Endodermal cell (in vitro differentiated cells): ENCODE measurements around the gene ZNF808. TPM values are rescaled to one million over a fixed set of nuclear protein-coding genes. Genes with fewer than 3 reads are reported as not detected.
A peak's percentile ranks its signal among the peaks of the same experiment; 100 is the strongest.
"Not testable (repeated sequence)": the region's sequence is repeated elsewhere in the genome, so short reads cannot be mapped to it uniquely, and the experiment has no call there.

Experiments used
- DNase-seq: peaks from one replicate; pipeline ENCODE4 v3.0.0-alpha.2; 2017
- H3K27ac ChIP-seq: 2 replicates; pipeline ENCODE4 v1.5.1; 2013; ENCODE audit warnings: mild to moderate bottlenecking, low read depth, low read length, moderate library complexity
- H3K27me3 ChIP-seq: 2 replicates; pipeline ENCODE4 v1.6.1; 2013; ENCODE audit warnings: mild to moderate bottlenecking, low read length, moderate library complexity; ENCODE audit not compliant: insufficient read depth, control insufficient read depth, poor library complexity, severe bottlenecking
- H3K36me3 ChIP-seq: 2 replicates; pipeline ENCODE4 v1.7.0; 2013; ENCODE audit warnings: mild to moderate bottlenecking, low read length, moderate library complexity; ENCODE audit not compliant: control insufficient read depth, insufficient read depth
- H3K4me1 ChIP-seq: one replicate; pipeline ENCODE4 v1.7.0; 2013; ENCODE audit warnings: low read length; ENCODE audit not compliant: control insufficient read depth, insufficient read depth
- H3K4me3 ChIP-seq: 2 replicates; pipeline ENCODE4 v1.5.1; 2013; ENCODE audit warnings: mild to moderate bottlenecking, low read length, moderate library complexity
- H3K9ac ChIP-seq: 2 replicates; pipeline ENCODE4 v1.6.1; 2013; ENCODE audit warnings: mild to moderate bottlenecking, low read length, moderate library complexity; ENCODE audit not compliant: poor library complexity, severe bottlenecking; ENCODE audit errors: extremely low read depth
- H3K9me3 ChIP-seq: 2 replicates; pipeline ENCODE4 v1.6.1; 2013; ENCODE audit warnings: mild to moderate bottlenecking, low read length, moderate library complexity; ENCODE audit not compliant: control insufficient read depth
- H3K27ac Mint-ChIP-seq: 2 replicates; pipeline ENCODE4 v1.8.0; 2020; ENCODE audit warnings: mixed read lengths
- H3K27me3 Mint-ChIP-seq: 2 replicates; pipeline ENCODE4 v1.8.0; 2021; ENCODE audit warnings: mild to moderate bottlenecking, mixed read lengths; ENCODE audit not compliant: insufficient read depth
- H3K36me3 Mint-ChIP-seq: 2 replicates; pipeline ENCODE4 v1.8.0; 2020; ENCODE audit warnings: low read depth, mixed read lengths
- H3K4me1 Mint-ChIP-seq: 2 replicates; pipeline ENCODE4 v1.8.0; 2020; ENCODE audit warnings: mixed read lengths
- H3K4me3 Mint-ChIP-seq: 2 replicates; pipeline ENCODE4 v1.8.0; 2020; ENCODE audit warnings: mild to moderate bottlenecking, moderate library complexity, mixed read lengths
- H3K9me3 Mint-ChIP-seq: 2 replicates; pipeline ENCODE4 v1.8.0; 2020; ENCODE audit warnings: mild to moderate bottlenecking, mixed read lengths
- WGBS, 2 experiments: methylation state at CpG; one replicate each; pipeline versions ENCODE4 v1.1.5 to v1.1.7; 2013; ENCODE audit warnings: missing lambda C conversion rate in 2 of 2, mixed read lengths in 1 of 2; ENCODE audit not compliant: insufficient coverage in 1 of 2, insufficient read length in 1 of 2; 5-methylcytosine and 5-hydroxymethylcytosine counted together
- total RNA-seq, 2 donors: library from RNA; stranded (reverse); fragmentation: NEBNext Ultra II Directional in 1 of 2; extraction: Animal tissue kit (Norgen Biotek cat#: 25700) in 1 of 2; gene quantifications; 2 replicates in 1 of 2; 3 replicates in 1 of 2; pipeline ENCODE4 v1.2.1, GENCODE V29; 2021
- TF ChIP-seq, protein P1 (sequence below): fragments of 200-600 bp; sonication (generic); conservative IDR thresholded peaks from 2 replicates; pipeline ENCODE4 v1.5.0; 2021; ENCODE audit warnings: antibody characterized with exemption, mild to moderate bottlenecking

Gene ZNF808
- total RNA-seq, 2 donors from 2014 or later: 52.4 to 61.6 TPM

DNA sequence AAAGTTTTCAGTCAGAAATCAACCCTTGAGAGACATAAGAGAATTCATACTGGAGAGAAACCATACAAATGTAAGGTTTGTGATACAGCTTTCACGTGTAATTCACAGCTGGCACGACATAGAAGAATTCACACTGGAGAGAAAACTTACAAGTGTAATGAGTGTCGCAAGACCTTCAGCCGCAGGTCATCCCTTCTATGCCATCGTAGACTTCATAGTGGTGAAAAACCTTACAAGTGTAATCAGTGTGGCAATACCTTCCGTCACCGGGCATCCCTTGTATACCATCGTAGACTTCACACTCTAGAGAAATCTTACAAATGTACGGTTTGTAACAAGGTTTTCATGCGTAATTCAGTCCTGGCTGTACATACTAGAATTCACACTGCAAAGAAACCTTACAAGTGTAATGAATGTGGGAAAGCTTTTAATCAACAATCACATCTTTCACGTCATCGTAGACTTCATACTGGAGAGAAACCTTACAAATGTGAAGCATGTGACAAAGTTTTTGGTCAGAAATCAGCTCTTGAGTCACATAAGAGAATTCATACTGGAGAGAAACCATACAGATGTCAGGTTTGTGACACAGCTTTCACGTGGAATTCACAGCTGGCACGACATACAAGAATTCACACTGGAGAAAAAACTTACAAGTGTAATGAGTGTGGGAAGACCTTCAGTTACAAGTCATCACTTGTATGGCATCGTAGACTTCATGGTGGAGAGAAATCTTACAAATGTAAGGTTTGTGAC, 26.9 kb downstream of the ZNF808 start:
- peak overlapping the region; percentile 58 for H3K4me3 ChIP-seq
- Mint-ChIP-seq H3K4me3 (no peak overlapping the region), H3K27me3 (no peaks in the 10 kb centered on the region), H3K36me3 (peaks cover 85% of the 10 kb centered on the region), H3K9me3 (peaks cover 81% of the 10 kb centered on the region), H3K4me1 (peaks cover 10% of the 10 kb centered on the region), H3K27ac (no peak overlapping the region)
- H3K27ac ChIP-seq: no peak overlapping the region
- H3K4me1 ChIP-seq: no peaks in the 10 kb centered on the region
- 96 to 98% methylated on average over 12 to 15 of the region's 15 CpGs for WGBS, 2 experiments
- no peak for DNase-seq
- H3K9ac ChIP-seq: no peak overlapping the region
- H3K27me3 ChIP-seq: no peaks in the 10 kb centered on the region
- H3K9me3 ChIP-seq: peaks cover 89% of the 10 kb centered on the region
- H3K36me3 ChIP-seq: peaks cover 86% of the 10 kb centered on the region
- TF ChIP-seq, protein P1, sequence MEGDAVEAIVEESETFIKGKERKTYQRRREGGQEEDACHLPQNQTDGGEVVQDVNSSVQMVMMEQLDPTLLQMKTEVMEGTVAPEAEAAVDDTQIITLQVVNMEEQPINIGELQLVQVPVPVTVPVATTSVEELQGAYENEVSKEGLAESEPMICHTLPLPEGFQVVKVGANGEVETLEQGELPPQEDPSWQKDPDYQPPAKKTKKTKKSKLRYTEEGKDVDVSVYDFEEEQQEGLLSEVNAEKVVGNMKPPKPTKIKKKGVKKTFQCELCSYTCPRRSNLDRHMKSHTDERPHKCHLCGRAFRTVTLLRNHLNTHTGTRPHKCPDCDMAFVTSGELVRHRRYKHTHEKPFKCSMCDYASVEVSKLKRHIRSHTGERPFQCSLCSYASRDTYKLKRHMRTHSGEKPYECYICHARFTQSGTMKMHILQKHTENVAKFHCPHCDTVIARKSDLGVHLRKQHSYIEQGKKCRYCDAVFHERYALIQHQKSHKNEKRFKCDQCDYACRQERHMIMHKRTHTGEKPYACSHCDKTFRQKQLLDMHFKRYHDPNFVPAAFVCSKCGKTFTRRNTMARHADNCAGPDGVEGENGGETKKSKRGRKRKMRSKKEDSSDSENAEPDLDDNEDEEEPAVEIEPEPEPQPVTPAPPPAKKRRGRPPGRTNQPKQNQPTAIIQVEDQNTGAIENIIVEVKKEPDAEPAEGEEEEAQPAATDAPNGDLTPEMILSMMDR: no peak

GRCh38 chr19:52557231-52557995, 29.9 kb downstream of the ZNF808 start:
- DNase-seq: no peak
- H3K27me3 ChIP-seq: no peaks in the 10 kb centered on the region
- no peaks in the 10 kb centered on the region for H3K4me1 ChIP-seq
- H3K36me3 Mint-ChIP-seq: peaks cover 78% of the 10 kb centered on the region
- peaks cover 83% of the 10 kb centered on the region for H3K36me3 ChIP-seq
- H3K27ac ChIP-seq: no peak overlapping the region
- TF ChIP-seq, protein P1: no peak
- H3K27ac Mint-ChIP-seq: no peak overlapping the region
- H3K9me3 Mint-ChIP-seq: peaks cover 59% of the 10 kb centered on the region
- WGBS, 2 experiments: 94 to 99% methylated on average over 9 to 16 of the region's 16 CpGs
- H3K9me3 ChIP-seq: peaks cover 86% of the 10 kb centered on the region
- H3K9ac ChIP-seq: no peak overlapping the region
- no peak overlapping the region for H3K4me3 Mint-ChIP-seq
- peaks cover 16% of the 10 kb centered on the region for H3K4me1 Mint-ChIP-seq
- peak overlapping the region; percentile 74 for H3K4me3 ChIP-seq
- no peaks in the 10 kb centered on the region for H3K27me3 Mint-ChIP-seq

- Histone ChIP-seq H3K9ac (peak overlapping the region; percentile 30), H3K36me3 (peaks cover 82% of the 10 kb centered on the region), H3K9me3 (peaks cover 79% of the 10 kb centered on the region), H3K4me3 (peak overlapping the region; percentile 65)
- not testable (repeated sequence) for H3K27ac ChIP-seq, H3K4me1 ChIP-seq, H3K27me3 ChIP-seq, H3K27me3 Mint-ChIP-seq
- peak overlapping the region; percentile 89 for H3K27ac Mint-ChIP-seq
- peaks cover 16% of the 10 kb centered on the region for H3K4me1 Mint-ChIP-seq
- 51 to 90% methylated on average over 2 to 5 of the region's 5 CpGs for WGBS, 2 experiments
- H3K9me3 Mint-ChIP-seq: peaks cover 44% of the 10 kb centered on the region
- peak overlapping the region; percentile 15 for H3K4me3 Mint-ChIP-seq
- peak; percentile 74 for DNase-seq
- H3K36me3 Mint-ChIP-seq: peaks cover 74% of the 10 kb centered on the region
Measured at GRCh38 chr19:52558732-52559445, 31.4 kb downstream of the ZNF808 start.

DNA sequence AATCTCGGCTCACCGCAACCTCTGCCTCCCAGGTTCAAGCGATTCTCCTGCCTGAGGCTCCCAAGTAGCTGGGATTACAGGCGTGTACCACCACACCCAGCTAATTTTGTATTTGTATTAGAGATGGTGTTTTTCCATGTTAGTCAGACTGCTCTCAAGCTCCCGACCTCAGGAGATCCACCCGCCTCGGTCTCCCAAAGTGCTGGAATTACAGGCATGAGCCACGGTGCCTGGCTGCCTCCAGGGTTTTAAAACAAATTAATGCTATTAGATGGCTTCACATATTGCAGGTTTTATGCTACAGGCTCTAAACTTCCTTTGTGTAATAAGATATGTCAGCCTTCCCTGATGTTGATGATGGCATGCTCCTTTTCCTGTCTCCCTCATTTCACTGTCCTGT, 34.1 kb downstream of the ZNF808 start:
- Histone ChIP-seq H3K36me3 (peaks cover 62% of the 10 kb centered on the region), H3K9me3 (peaks cover 53% of the 10 kb centered on the region)
- H3K4me3 ChIP-seq, H3K9ac ChIP-seq, H3K27ac Mint-ChIP-seq, H3K4me1 ChIP-seq, H3K27me3 Mint-ChIP-seq, H3K27me3 ChIP-seq, H3K27ac ChIP-seq, DNase-seq, H3K4me3 Mint-ChIP-seq: not testable (repeated sequence)
- H3K4me1 Mint-ChIP-seq: peaks cover 18% of the 10 kb centered on the region
- 97 to 98% methylated on average over 8 of the region's 8 CpGs for WGBS, 2 experiments
- H3K9me3 Mint-ChIP-seq: peaks cover 19% of the 10 kb centered on the region
- H3K36me3 Mint-ChIP-seq: peaks cover 66% of the 10 kb centered on the region
